ENCODE measurements around the gene HYDIN. TPM values are rescaled to one million over a fixed set of nuclear protein-coding genes. Genes with fewer than 3 reads are reported as not detected.

The HYDIN gene
- total and polyA plus RNA-seq, 12 donors, result 0.26 to 5.1 (median 1.6) TPM

GRCh38 chr16:71201054-71201453 lies 29.5 kb downstream of the HYDIN start:
- no peak for DNase-seq
- TF ChIP-seq CTCF (IDR thresholded peaks at IDR 0.05) (no peak), POLR2A (IDR thresholded peaks at IDR 0.05) (no peak)
- intact Hi-C loops (cut with DNase I), result no loop called here
- H3K27me3 ChIP-seq, result no peaks in the 10 kb centered on the region
- no peaks in the 10 kb centered on the region for H3K4me1 ChIP-seq (replicated peaks in 1 of 2)
- no peaks in the 10 kb centered on the region for H3K9me3 ChIP-seq (replicated peaks in 1 of 3)
- WGBS, 4 donors, result 63 to 90% (median 72%) methylated on average over 1 of the region's 1 CpG
- H3K36me3 ChIP-seq (replicated peaks in 1 of 2), result no peaks in the 10 kb centered on the region
- no peak overlapping the region for H3K27ac ChIP-seq
- no peak overlapping the region for H3K4me3 ChIP-seq

- no peaks in the 10 kb centered on the region for H3K9me3 ChIP-seq (replicated peaks in 1 of 3)
- H3K36me3 ChIP-seq (replicated peaks in 1 of 2), result no peaks in the 10 kb centered on the region
- no peaks in the 10 kb centered on the region for H3K27me3 ChIP-seq
- H3K4me3 ChIP-seq, result no peak overlapping the region
- intact Hi-C loops (cut with DNase I), result no loop called here
- 44 to 86% (median 68%) methylated on average over 1 of the region's 1 CpG for WGBS, 4 donors
- H3K4me1 ChIP-seq (replicated peaks in 1 of 2), result no peaks in the 10 kb centered on the region
- no peak for TF ChIP-seq CTCF (IDR thresholded peaks at IDR 0.05)
- TF ChIP-seq POLR2A (IDR thresholded peaks at IDR 0.05), result no peak
- DNase-seq, result no peak
- no peak overlapping the region for H3K27ac ChIP-seq
Measured at GRCh38 chr16:71198408-71198807, 32.1 kb downstream of the HYDIN start.

GRCh38 chr16:71192387-71192786 lies 38.1 kb downstream of the HYDIN start:
- TF ChIP-seq CTCF (IDR thresholded peaks at IDR 0.05), result no peak
- no peak for TF ChIP-seq POLR2A (IDR thresholded peaks at IDR 0.05)
- Histone ChIP-seq H3K36me3 (replicated peaks in 1 of 2) (no peaks in the 10 kb centered on the region), H3K27ac (no peak overlapping the region), H3K27me3 (no peaks in the 10 kb centered on the region), H3K4me1 (replicated peaks in 1 of 2) (no peaks in the 10 kb centered on the region), H3K4me3 (no peak overlapping the region), H3K9me3 (replicated peaks in 1 of 3) (no peaks in the 10 kb centered on the region)
- intact Hi-C loops (cut with DNase I), result no loop called here
- 58 to 66% (median 63%) methylated on average over 5 of the region's 5 CpGs for WGBS, 4 donors
- no peak for DNase-seq

GRCh38 chr16:71188956-71189712 lies 41.4 kb downstream of the HYDIN start:
- Histone ChIP-seq H3K36me3 (replicated peaks in 1 of 2) (no peaks in the 10 kb centered on the region), H3K27ac (no peak overlapping the region), H3K4me1 (replicated peaks in 1 of 2) (no peaks in the 10 kb centered on the region), H3K27me3 (no peaks in the 10 kb centered on the region), H3K4me3 (no peak overlapping the region), H3K9me3 (replicated peaks in 1 of 3) (no peaks in the 10 kb centered on the region)
- intact Hi-C loops (cut with DNase I), result no loop called here
- 85 to 91% (median 86%) methylated on average over 9 of the region's 9 CpGs for WGBS, 4 donors
- TF ChIP-seq CTCF (IDR thresholded peaks at IDR 0.05), result no peak
- TF ChIP-seq POLR2A (IDR thresholded peaks at IDR 0.05), result no peak
- no peak for DNase-seq

All from adrenal gland (tissue), 12 donors.